ENCODE results near the gene PLEKHH1.

PLEKHH1 gene

GRCh38 chr14:67572608-67573007 lies 39.5 kb downstream of the PLEKHH1 start:
- Histone ChIP-seq H3K27me3 (replicated peaks; ENCODE audit: control insufficient read depth, insufficient read depth, low read length) (no peaks in the 10 kb centered on the region), H3K36me3 (ENCODE audit: control insufficient read depth, insufficient read depth, low read length) (no peaks in the 10 kb centered on the region), H3K4me3 (replicated peaks; ENCODE audit: low read depth, low read length) (no peak overlapping the region)
- no peak for TF ChIP-seq CTCF (IDR thresholded peaks at IDR 0.05; ENCODE audit: insufficient read depth, low read length, poor library complexity, severe bottlenecking)
- DNase-seq (ENCODE audit: extremely low read depth, insufficient read length) = no peak

- no peak for TF ChIP-seq CTCF (IDR thresholded peaks at IDR 0.05; ENCODE audit: insufficient read depth, low read length, poor library complexity, severe bottlenecking)
- DNase-seq (ENCODE audit: extremely low read depth, insufficient read length) = no peak
- H3K4me3 ChIP-seq (replicated peaks; ENCODE audit: low read depth, low read length) = no peak overlapping the region
- H3K27me3 ChIP-seq (replicated peaks; ENCODE audit: control insufficient read depth, insufficient read depth, low read length) = no peaks in the 10 kb centered on the region
- no peaks in the 10 kb centered on the region for H3K36me3 ChIP-seq (ENCODE audit: control insufficient read depth, insufficient read depth, low read length)
These were observed 40.3 kb downstream of the PLEKHH1 start for GRCh38 chr14:67573228-67574010.

- H3K4me3 ChIP-seq (replicated peaks; ENCODE audit: low read depth, low read length) = no peak overlapping the region
- TF ChIP-seq CTCF (IDR thresholded peaks at IDR 0.05; ENCODE audit: insufficient read depth, low read length, poor library complexity, severe bottlenecking) = no peak
- DNase-seq (ENCODE audit: extremely low read depth, insufficient read length) = no peak
- H3K27me3 ChIP-seq (replicated peaks; ENCODE audit: control insufficient read depth, insufficient read depth, low read length) = no peaks in the 10 kb centered on the region
- H3K36me3 ChIP-seq (ENCODE audit: control insufficient read depth, insufficient read depth, low read length) = no peaks in the 10 kb centered on the region
These were observed 41.1 kb downstream of the PLEKHH1 start for GRCh38 chr14:67574156-67574555.

- H3K27me3 ChIP-seq (replicated peaks; ENCODE audit: control insufficient read depth, insufficient read depth, low read length) = no peaks in the 10 kb centered on the region
- H3K36me3 ChIP-seq (ENCODE audit: control insufficient read depth, insufficient read depth, low read length) = no peaks in the 10 kb centered on the region
- no peak overlapping the region for H3K4me3 ChIP-seq (replicated peaks; ENCODE audit: low read depth, low read length)
- no peak for TF ChIP-seq CTCF (IDR thresholded peaks at IDR 0.05; ENCODE audit: insufficient read depth, low read length, poor library complexity, severe bottlenecking)
- no peak for DNase-seq (ENCODE audit: extremely low read depth, insufficient read length)
These were observed 41.7 kb downstream of the PLEKHH1 start for GRCh38 chr14:67574806-67575205.

- no peak for DNase-seq (ENCODE audit: extremely low read depth, insufficient read length)
- no peak overlapping the region for H3K4me3 ChIP-seq (replicated peaks; ENCODE audit: low read depth, low read length)
- peak; percentile 1 for TF ChIP-seq CTCF (IDR thresholded peaks at IDR 0.05; ENCODE audit: insufficient read depth, low read length, poor library complexity, severe bottlenecking)
- no peaks in the 10 kb centered on the region for H3K36me3 ChIP-seq (ENCODE audit: control insufficient read depth, insufficient read depth, low read length)
- H3K27me3 ChIP-seq (replicated peaks; ENCODE audit: control insufficient read depth, insufficient read depth, low read length) = no peaks in the 10 kb centered on the region
These were observed 42.6 kb downstream of the PLEKHH1 start for GRCh38 chr14:67575684-67576083.
